ENCODE measurements around the gene RBFOX1.

RBFOX1 gene

DNA sequence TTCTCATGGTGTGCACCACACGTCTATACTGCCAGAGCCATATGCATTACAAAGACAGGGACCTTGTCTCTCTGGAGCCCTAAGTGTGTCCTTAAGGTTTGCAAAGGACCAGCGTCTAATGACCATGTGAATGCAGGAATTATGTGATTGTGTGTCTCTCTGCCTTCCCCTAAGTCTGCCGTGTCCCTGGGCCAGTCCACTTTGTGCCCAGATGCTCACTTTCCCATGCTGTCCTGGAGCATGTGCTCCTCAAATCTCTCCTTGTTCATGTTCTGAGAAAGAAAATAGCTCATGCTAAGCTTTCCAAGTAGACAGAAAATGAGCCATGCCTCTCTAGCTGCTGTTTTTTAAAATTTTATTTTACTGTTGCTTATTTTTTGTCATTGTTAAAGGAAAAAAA, 125.5 kb downstream of the RBFOX1 start:
- TF ChIP-seq, protein P1, sequence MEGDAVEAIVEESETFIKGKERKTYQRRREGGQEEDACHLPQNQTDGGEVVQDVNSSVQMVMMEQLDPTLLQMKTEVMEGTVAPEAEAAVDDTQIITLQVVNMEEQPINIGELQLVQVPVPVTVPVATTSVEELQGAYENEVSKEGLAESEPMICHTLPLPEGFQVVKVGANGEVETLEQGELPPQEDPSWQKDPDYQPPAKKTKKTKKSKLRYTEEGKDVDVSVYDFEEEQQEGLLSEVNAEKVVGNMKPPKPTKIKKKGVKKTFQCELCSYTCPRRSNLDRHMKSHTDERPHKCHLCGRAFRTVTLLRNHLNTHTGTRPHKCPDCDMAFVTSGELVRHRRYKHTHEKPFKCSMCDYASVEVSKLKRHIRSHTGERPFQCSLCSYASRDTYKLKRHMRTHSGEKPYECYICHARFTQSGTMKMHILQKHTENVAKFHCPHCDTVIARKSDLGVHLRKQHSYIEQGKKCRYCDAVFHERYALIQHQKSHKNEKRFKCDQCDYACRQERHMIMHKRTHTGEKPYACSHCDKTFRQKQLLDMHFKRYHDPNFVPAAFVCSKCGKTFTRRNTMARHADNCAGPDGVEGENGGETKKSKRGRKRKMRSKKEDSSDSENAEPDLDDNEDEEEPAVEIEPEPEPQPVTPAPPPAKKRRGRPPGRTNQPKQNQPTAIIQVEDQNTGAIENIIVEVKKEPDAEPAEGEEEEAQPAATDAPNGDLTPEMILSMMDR (IDR thresholded peaks at IDR 0.05; ENCODE audit: borderline replicate concordance, control extremely low read depth, extremely low read depth, insufficient read depth, missing control alignments): no peak
- in situ Hi-C loops (cut with MboI; ENCODE audit: low sequenced_read_pairs, unreplicated experiment): no loop called here
- DNase-seq (ENCODE audit: low spot score): no peak

DNA sequence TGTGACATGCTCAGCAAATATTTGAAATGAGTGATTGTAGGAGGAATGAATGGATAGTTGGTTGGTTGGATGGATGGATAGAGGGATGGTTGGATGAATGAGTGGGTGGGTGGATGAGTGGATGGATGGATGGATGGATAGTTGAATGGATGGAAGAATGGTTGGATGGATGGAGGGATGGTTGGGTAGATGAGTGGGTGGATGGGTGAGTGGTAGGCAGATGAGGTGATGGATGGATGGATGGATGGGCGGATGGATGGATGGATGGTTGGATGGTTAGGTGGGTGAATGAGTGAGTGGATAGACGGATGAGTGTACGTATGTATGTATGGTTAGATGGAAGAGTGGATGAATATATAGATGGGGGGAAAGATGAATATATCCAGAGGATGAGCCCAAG, 137.7 kb downstream of the RBFOX1 start:
- in situ Hi-C loops (cut with MboI; ENCODE audit: low sequenced_read_pairs, unreplicated experiment): no loop called here
- TF ChIP-seq, protein P1 (IDR thresholded peaks at IDR 0.05; ENCODE audit: borderline replicate concordance, control extremely low read depth, extremely low read depth, insufficient read depth, missing control alignments): no peak
- no peak for DNase-seq (ENCODE audit: low spot score)

GRCh38 chr16:7471268-7471667, 138.6 kb downstream of the RBFOX1 start:
- in situ Hi-C loops (cut with MboI; ENCODE audit: low sequenced_read_pairs, unreplicated experiment): no loop called here
- no peak for DNase-seq (ENCODE audit: low spot score)

DNA sequence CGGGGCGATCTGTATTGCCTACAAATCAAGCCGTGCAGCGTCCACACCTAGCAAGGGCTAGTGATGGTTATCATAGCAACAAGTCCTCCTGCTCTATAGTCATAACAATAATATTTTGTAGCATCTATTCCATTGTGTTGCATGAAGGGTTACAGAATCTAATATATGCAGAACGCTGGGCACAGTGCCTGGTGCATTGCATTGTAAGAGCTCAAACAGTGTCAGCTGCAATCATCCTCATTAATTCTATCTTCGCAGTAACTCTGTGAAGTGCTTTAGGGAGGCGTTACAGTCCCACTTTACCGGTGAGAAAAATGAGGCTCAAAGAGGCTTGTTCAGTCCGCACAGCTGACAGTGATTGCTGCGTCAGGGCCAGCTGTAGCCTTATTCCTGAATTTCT, 149.4 kb downstream of the RBFOX1 start:
- DNase-seq (ENCODE audit: low spot score): no peak
- TF ChIP-seq, protein P1 (IDR thresholded peaks at IDR 0.05; ENCODE audit: borderline replicate concordance, control extremely low read depth, extremely low read depth, insufficient read depth, missing control alignments): no peak
- in situ Hi-C loops (cut with MboI; ENCODE audit: low sequenced_read_pairs, unreplicated experiment): no loop called here

More at GRCh38 chr16:7471268-7471667, 138.6 kb downstream of the RBFOX1 start:
- TF ChIP-seq, protein P1 (IDR thresholded peaks at IDR 0.05; ENCODE audit: borderline replicate concordance, control extremely low read depth, extremely low read depth, insufficient read depth, missing control alignments): no peak

DNA sequence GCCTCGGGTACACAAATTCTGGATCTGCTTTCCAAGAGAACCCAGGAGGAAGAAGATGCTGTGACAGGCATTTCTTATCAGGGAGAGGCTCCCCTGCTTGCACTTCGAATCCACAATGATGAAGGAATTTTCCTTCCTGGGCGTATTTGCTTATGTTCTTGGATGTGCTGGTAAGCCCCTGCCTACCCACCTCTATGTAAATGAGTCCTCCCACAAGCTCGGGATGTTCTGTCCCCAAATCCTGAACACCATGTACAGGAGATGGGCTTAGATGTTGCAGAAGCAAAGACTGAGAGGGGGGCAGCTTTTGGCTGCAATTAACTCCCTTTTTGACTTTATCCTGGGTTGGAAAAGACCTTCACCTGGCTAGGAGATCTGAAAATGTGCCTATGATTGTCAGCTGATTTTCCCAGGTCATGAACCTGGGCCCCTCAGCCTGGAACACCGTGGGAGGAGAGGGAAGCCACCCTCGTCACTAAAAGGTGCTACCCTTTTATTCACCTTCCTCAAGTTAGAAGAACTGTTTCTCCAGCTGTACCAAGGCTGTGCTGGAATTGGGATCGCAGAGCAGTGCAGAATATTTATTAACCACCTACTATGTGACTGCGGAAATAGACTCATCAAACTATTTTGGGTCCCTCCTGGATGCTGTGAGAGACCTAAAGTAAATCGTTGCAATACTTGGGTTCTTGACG, 150.1 kb downstream of the RBFOX1 start:
- in situ Hi-C loops (cut with MboI; ENCODE audit: low sequenced_read_pairs, unreplicated experiment): no loop called here
- no peak for DNase-seq (ENCODE audit: low spot score)
- TF ChIP-seq, protein P1 (IDR thresholded peaks at IDR 0.05; ENCODE audit: borderline replicate concordance, control extremely low read depth, extremely low read depth, insufficient read depth, missing control alignments): no peak

- no peak for DNase-seq (ENCODE audit: low spot score)
- in situ Hi-C loops (cut with MboI; ENCODE audit: low sequenced_read_pairs, unreplicated experiment): no loop called here
- TF ChIP-seq, protein P1 (IDR thresholded peaks at IDR 0.05; ENCODE audit: borderline replicate concordance, control extremely low read depth, extremely low read depth, insufficient read depth, missing control alignments): no peak
Measured at GRCh38 chr16:7487574-7488323, 155.1 kb downstream of the RBFOX1 start.
